IPS-NIHi7 (cell line): ENCODE results near the gene PIP5K1B.

Experiments
- DNase-seq: peaks from one replicate; pipeline ENCODE4 v3.0.0; 2012; ENCODE audit warnings: mixed read lengths; ENCODE audit errors: extremely low spot score

PIP5K1B gene

DNA sequence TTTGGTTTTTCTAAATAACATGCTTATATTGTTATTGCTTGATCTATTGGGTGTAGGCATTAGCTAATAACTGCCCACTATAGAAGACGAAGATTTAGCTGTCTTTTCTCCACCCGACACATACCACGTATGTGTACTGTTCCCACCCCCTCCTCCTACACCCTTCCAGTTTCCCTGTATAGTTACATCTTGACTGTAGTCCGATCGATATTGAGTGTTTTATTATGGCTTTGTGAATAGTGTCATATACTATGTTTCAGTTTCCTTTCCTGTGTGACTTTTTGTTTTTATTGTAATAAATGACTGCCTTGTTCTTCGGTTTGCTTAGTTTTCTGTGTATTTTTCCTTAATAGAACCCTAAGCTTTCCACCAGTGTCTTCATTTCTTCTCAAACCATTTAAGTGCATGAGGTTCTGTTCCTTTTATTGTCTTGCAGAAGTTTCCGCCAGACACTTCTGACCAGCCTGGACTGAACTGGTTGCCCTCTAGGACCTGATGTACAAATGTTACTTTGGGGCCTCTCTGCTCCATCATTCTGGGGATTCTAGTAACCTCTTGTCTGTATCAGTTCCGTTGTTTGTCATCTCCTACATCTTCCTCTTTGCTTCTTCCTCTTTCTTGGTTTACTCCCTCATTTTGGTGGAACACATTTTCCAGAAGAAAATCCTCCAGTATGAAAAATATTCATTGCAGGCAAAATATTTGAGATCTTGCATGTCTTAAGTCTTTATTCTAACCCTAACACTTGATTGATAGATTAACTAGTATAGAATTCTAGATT is 247.0 kb downstream of the PIP5K1B start:
- no peak for DNase-seq

DNA sequence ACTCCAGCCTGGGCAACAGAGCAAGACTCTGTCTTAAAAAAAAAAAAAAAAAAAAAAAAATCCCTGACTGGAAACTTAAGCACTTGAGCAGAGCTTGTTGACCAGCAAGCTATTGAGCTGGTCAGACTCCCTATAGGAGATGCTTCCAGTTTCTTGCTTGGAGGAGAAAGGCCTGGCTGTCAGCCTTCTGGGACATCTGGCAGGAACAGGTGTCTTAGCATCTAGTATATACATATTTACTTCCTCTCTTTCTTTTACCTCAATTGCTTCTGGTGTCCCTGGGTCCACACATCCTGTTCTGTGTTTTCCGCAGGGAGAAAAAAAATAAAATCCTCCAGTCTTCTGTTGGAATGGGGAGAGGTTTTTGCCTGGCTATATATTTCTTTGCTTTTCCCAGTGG is 248.7 kb downstream of the PIP5K1B start:
- no peak for DNase-seq

DNA sequence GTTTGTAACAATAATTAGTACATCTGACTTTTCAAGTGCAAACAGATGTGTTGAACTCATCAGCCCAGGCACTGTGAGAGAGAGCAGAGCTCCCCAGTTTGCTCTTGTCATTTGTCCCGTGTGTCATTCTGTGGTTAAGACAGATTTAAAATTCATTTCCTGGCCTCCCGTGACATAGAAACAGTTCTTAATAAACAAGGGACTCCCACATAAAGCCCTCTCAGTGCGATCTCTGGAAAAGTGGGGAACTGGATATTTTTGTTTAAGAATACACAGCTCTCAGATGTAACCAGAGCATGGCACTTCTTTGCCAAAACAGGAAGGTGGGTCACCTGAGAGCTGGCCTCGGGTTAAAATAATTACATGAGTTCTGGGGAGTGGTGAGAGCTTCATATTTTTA is 250.3 kb downstream of the PIP5K1B start:
- DNase-seq: no peak

DNA sequence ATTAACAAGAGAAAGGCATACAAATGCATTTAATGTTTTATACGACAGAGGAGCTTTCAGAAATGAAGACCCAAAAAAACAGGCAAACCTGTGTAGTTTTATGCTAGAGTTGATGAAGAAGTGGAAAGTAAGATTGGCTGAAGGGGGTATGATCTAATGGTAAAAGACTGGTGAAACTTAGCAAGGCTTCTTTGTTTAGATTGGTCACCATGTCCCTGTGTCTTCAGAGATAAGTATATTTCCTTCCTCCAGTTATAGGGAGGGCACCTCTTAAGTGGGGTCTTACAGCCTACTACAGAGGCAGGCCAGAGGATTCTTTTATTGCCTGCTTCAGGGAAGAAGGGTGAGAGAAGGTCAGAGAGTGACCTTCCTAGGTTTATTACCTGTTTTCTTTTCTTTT is 252.4 kb downstream of the PIP5K1B start:
- no peak for DNase-seq

DNA sequence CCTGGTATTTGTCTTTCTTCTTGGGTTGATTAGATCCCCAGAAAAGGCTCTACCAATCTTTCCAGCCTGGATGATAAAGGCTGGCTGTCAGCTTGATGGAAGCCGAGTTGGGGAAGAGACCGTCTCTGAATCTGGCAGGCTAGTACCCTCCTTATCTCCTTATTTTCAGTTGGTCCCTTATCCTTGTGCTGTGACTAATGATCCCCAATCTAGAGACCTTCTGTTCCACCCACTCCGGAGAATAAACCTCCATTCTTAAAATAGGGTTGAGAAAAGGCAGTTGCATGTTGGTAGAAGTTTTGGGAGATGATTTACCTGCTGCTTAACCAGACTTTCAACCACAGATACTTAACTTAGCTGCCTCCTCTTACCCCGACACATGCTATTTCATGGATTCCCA is 256.5 kb downstream of the PIP5K1B start:
- DNase-seq: no peak

DNA sequence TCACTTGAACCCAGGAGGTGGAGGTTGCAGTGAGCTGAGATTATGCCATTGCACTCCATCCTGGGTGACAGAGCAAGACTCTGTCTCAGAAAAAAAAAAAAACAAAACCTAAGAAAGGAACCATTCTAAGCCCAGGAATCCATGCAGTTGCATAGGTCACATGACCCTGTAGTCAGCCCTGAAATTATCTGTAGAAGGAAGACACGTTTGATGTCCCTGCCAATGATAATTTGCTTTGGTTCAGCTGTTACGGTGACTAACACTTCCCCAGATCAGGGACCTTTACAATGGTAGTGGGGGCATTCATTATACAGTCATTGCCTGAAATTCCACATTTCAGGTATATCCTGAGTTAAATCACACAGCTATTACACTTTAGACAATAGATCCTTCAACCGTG is 258.4 kb downstream of the PIP5K1B start:
- DNase-seq: no peak

DNA sequence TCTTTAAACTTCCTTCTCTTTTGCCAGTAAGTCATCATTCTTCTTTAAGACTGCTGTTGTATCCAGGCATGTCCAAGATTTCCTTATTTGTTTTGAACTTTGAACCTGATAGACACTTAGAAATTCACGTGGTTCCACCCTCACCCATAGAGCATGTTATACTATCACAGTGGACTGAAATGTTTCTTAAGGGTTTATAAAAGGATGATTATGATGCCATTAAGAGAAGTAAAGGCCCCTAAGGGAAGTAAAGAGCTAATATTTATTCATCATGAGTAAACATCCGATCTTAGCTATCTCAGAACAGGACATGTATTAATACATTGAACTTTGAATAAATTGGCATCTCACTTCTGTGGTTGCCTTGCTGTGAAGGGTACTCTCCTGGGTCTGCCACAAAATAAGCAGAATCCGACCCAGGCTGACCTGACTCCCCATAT is 259.1 kb downstream of the PIP5K1B start:
- no peak for DNase-seq

DNA sequence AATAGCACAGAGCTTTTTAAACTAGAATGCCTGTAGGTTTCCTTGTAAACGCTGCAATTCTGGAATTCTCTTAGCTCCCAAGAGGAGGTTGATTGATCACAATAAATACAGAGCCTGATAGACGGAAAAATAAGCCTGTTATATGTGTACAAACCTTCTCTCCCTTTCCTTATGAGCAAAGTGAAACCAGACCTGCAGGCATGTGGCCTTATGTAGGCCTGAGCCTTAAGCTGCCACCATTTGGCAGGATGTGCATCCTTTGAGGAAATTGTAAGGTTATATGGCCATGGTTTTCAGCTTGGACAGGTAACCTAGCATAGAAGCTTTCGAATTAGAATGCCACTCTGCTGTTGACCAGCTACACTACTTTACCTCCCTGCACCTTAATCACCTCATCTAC is 259.7 kb downstream of the PIP5K1B start:
- no peak for DNase-seq

DNA sequence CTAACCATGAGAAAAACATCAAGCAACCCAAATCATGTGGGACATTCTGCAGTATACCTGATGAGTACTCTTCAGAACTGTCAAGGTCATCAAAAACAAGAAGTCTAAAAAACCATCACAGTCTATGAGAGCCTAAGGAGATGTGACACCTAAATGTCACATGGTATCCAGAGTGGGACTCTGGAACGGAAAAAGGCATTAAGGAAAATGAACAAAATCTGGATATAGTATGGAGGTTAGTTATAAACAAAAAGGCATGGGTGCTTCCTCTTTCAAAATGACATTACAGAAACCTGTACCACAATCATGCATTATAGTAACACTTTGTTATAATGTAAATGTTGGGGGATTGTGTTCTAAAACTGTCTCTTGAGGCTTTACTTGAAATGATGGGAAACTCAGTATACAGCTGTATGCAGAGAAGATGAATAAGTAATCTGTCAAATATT is 261.5 kb downstream of the PIP5K1B start:
- no peak for DNase-seq

DNA sequence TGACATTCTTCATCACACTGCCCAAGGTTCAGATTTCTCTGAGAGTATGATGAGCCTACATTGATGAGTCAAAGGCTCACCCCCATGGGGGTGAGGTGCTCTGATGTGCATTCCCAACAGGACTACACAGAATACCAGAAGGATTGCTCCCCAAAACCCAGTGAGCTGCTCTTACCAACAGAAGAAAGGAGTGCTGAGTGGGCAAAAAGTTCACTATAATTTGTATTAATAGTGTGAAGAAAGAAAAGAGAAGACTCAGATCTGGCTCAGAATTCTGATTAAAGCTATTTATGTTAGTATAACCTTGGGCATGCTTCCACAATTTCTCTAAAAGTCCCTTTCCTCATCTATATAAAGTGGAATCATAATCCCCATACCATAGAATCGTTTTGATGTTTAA is 262.8 kb downstream of the PIP5K1B start:
- no peak for DNase-seq

DNA sequence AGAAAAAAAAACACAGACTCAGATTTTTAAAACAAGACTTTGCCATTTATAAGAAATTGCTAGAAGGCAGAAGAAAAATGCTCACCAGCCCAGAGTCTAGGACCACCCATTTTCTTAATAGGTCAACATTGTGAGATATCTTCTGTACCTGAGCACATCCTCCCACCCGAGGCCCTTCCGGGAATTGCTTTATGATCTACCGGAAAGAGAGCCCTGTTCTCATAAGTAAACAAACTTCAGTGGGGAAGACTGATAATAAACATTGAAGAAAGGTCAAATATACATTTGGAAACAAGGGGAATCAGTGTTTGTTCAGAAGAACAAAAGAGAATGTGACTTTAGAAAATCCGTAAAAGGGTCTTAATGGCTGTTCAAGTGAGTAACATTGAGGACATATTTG is 264.5 kb downstream of the PIP5K1B start:
- DNase-seq: no peak

DNA sequence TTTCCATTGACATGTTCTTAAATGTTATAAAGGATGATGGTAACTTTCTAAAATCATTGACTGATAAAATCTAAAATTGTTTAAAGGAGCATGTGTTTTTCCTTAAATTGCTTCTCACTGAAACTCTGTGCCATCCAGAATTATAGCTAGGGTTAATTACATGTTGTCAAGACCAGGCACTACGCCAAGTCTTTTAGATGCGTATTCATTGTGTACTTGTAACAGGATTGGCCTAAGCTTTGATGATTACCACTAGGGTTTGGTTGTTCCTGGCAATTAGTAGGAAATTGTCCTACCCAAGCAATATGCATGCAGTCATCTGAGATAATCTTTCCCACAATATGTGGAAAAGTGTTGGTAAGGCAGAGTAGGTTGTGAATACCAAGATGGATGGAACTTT is 265.1 kb downstream of the PIP5K1B start:
- DNase-seq: no peak

DNA sequence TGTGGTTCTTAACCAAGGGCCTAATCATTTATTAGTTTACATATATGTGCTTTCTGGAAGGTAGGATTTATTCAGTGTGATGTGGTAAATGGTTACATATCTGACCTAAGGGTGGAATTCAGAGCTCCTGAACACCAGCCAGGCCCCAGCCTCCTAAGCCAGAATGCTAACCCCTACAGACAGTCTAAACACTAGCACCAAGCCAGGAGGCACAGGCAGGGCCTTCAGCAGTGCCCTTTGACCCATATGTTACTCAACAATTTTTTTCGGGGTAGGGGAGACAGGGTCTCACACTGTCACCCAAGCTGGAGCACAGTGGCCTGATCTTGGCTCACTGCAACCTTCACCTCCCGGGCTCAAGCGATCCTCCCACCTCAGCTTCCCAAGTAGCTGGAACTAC is 268.6 kb downstream of the PIP5K1B start:
- no peak for DNase-seq

DNA sequence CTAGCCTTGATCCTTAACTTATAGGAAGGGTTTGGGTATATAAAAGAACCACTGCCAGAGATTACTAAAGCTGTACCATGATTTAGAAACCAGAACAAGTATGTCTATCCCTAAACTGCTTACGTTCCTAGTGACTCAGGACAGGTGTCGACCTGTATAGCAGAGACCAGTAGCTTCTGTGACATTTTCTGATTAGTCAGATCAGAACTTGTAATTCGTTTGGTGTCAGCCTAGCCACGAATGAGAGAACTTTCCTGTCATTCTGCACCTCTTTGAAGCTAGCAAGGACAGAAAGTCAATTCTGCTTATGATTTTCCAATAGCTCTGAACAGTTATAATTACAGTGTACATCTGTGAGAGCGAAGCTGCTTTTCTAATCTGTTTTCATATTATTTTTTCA is 269.4 kb downstream of the PIP5K1B start:
- no peak for DNase-seq

DNA sequence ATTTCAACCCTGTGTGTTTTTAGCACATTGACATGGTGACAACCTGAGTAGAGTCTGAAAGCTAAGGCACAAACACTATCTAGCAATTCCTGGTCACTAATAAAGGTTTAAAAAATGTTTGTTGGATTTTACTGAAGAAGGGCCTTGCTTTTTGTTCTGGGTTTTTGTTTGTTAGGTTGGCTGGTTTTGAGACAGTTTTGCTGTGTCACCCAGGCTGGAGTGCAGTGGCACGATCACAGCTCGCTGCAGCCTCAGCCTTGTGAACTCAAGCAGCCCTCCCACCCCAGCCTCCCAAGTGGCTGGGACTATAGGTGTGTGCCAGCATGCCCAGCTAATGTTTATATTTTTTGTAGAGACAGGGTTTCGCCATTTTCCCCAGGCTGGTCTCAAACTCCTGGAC is 269.9 kb downstream of the PIP5K1B start:
- DNase-seq: no peak

DNA sequence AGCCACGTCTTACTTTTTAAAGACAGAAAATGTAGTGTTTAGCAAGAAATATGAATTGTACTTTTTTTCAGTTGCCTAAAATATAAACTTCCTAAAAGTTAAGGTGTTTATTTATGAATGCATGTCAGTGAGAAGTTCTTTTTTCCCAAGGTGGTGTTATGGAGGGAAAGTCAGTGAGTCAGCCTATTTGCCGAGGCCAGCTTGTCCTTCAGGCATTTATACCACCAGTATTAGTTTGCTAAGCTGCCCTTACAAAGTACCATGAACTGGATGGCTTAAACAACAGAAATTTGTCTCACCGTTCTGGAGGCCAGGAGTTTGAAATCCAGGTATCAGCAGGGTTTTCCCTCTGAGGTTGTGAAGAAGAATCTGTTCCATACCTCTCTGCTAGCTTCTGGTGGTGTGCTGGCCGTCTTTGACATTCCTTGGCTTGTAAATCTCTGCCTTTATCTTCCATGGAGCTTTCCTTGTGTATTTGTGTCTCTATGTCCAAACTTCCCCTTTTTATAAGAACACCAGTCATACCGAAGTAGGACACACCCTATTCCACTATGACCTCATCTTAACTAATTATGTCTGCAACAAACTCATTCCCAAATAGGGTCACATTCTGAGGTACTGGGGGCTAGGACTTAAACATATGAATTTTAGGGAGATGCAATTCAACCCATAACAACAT is 270.5 kb downstream of the PIP5K1B start:
- DNase-seq: no peak

DNA sequence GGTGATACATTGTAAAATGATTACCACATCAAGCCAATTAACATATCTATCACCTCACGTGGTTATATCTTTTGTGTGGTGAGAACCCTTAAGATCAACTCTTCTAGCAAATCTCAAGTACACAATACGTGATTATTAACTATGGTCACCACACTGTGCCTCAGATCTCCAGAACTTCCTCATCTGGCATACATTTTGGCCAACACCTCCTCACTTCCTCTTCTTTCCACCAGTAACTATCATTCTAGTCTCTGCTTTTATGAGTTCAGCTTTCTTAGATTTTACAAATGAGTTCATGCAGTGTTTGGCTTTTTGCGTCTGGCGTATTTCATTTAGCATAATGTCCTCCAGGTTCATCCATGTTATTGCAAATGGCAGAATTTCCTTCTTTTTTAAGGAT is 273.0 kb downstream of the PIP5K1B start:
- no peak for DNase-seq

DNA sequence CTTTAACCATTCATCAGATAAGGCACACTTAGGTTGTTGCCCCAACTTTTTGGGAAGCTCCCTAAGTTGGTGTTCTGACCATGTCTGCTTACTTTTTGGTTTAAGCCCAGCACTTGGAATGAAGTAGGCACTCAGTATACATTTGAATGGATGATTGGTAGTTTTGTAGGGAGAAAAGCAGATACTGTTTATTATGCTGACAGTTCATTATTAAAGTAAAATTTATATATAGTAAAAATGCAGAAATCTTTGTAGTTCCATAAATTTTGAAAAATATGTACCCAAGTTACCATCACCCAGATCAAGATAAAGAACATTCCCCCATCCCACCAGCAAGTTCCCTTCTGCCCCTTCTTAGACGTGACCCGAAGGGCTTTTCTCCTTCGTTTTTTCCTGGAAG is 273.5 kb downstream of the PIP5K1B start:
- no peak for DNase-seq

DNA sequence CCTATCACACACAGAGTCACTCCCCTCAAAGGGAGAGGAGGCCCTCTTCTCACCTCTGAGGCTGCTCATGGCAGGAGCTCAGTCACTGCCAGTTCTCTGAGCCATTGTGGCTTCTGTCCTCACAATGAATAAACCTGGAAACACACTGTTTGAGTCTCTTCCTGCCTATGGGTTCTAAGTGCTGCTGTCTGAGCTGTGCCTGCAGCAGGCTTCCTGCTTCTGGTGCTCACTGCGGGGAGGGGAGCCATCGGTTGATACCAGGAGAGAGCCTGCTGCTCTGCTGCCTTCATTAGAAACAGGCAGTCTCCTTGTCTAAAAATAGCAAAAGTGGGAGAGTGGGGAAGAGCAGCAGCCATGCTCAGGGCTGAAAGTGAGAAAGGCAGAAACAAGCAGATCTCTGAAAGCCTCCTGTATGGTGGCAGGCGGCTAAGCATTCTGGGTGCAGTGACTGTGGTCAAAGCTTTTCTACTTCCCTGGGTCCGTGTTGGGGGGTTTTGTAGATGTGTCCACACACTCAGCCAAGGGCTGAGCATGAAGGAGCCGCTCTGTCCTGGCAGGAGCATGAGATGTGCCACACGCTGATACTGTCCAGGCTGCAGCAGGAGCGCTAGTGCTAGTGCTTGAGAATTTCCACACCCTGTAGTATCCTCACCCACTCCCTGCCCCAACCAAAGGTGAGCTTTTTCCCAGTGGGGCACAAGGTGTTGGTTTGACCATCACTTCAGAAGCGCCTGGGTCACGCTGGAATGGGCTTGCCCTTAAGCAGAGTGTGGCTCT is 274.7 kb downstream of the PIP5K1B start:
- DNase-seq: peak; percentile 45

DNA sequence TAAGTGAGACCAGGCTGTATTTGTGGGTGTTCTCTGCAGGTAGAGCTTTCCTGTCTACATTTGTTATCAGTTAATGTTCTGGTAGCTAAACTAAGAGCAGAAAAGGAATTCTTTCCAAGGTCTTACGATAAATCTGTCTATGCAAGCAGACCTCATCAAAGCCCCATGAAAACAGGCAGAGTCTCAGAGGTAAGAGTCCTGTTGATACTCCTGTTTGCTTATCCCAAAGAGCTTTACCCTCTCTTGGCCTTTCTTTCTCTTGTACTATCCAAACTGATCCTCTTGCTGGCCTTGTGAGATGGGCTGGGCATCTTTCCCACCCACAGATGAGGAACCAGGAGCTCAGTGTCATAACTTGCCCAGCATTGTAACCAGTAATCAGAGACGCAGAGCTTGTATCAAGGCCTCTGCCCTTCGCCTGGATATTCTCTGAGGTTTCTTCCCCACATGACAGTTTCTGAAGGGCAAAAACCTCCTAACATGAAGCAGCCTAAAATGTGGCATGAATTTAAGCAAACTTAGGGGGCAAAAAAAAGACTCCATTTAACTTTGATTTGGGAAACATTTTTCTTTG is 275.4 kb downstream of the PIP5K1B start:
- no peak for DNase-seq

DNA sequence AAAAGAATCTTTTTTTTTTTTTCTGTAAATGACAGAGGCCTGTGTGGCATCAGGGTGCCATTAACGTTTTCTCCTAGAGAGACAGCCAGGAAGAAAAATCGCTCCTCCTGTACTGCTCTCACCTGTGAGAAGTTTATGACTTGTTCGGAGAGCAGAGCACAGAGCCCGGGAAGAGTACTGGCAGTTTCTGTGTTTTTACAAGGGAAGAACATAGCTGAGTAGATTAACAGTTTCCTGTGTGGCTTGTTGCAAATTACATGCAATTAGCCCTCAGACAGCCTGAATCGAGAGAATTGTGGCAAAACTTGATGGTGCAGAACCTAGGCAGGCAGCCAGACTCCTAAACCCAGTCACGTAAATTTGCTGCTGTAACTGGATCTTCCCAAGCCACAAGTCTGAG is 276.7 kb downstream of the PIP5K1B start:
- DNase-seq: no peak

DNA sequence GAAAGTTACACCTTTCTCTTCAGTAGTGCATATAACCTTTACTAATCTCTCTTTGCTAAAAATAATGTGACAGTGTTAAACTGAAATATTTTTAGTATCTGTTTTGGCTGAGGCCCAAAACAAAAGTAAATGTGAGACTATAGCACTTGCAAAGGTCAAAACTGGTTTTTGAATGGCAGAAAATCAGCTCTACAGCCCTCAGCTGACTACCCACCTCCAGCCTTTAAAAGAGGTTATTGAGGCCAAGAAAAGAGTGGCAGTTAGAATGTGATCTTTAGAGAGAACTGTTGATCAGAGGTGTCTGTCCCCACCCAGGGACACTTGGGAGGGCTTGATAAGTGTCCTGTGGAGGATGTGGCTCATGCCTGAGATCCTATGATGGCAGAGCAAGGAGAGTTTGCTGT is 278.0 kb downstream of the PIP5K1B start:
- no peak for DNase-seq
